MV-4-11 (cell line): ENCODE data around the gene RHOB.
"Not testable (repeated sequence)": the region's sequence is repeated elsewhere in the genome, so short reads cannot be mapped to it uniquely, and the experiment has no call there.

Source experiments
- DNase-seq: peaks from one replicate; lab custom pipeline; 2025; lab: John Stamatoyannopoulos, UW

RHOB gene

GRCh38 chr2:20446917-20447436 is at the start of gene RHOB:
RHOB (plus strand) TSS chr2:20447074; CDS start chr2:20447466, 392 bp downstream.
- peak; percentile 97 for DNase-seq

- no peak for DNase-seq
Measured at GRCh38 chr2:20397811-20398447, 48.9 kb upstream of the RHOB start.

- no peak for DNase-seq
Measured at GRCh38 chr2:20398956-20399567, 47.8 kb upstream of the RHOB start.

GRCh38 chr2:20400306-20400705 is 46.6 kb upstream of the RHOB start:
- no peak for DNase-seq

- no peak for DNase-seq
Measured at GRCh38 chr2:20400787-20401488, 45.9 kb upstream of the RHOB start.

- DNase-seq, result no peak
Measured at GRCh38 chr2:20401489-20401835, 45.4 kb upstream of the RHOB start.

- DNase-seq, result no peak
Measured at GRCh38 chr2:20403774-20404312, 43.0 kb upstream of the RHOB start.

GRCh38 chr2:20404950-20405349 is 41.9 kb upstream of the RHOB start:
- no peak for DNase-seq

GRCh38 chr2:20409039-20409438 is 37.8 kb upstream of the RHOB start:
- no peak for DNase-seq

- no peak for DNase-seq
Measured at GRCh38 chr2:20410556-20411277, 36.2 kb upstream of the RHOB start.

- peak; percentile 79 for DNase-seq
Measured at GRCh38 chr2:20411361-20411894, 35.4 kb upstream of the RHOB start.

GRCh38 chr2:20414806-20415205 is 32.1 kb upstream of the RHOB start:
- no peak for DNase-seq

- DNase-seq, result no peak
Measured at GRCh38 chr2:20415511-20415918, 31.4 kb upstream of the RHOB start.

- DNase-seq, result peak; percentile 70
Measured at GRCh38 chr2:20416723-20417122, 30.2 kb upstream of the RHOB start.

- not testable (repeated sequence) for DNase-seq
Measured at GRCh38 chr2:20417230-20417821, 29.5 kb upstream of the RHOB start.

- DNase-seq, result no peak
Measured at GRCh38 chr2:20418519-20418918, 28.4 kb upstream of the RHOB start.

- no peak for DNase-seq
Measured at GRCh38 chr2:20419007-20419576, 27.8 kb upstream of the RHOB start.

- no peak for DNase-seq
Measured at GRCh38 chr2:20419752-20420151, 27.1 kb upstream of the RHOB start.

GRCh38 chr2:20421336-20421987 is 25.4 kb upstream of the RHOB start:
- no peak for DNase-seq

GRCh38 chr2:20421988-20422370 is 24.9 kb upstream of the RHOB start:
- no peak for DNase-seq
